Activated CD4-positive, alpha-beta T cell treated with anti-CD3 and anti-CD28 coated beads, Interleukin-2, amount 50 U/mL, for 16 hours (primary cell): ENCODE results near the gene ZNF217.
"Not testable (repeated sequence)": the region's sequence is repeated elsewhere in the genome, so short reads cannot be mapped to it uniquely, and the experiment has no call there.

Source experiments
- DNase-seq: peaks from one replicate; pipeline ENCODE4 v3.0.0-alpha.2; 2020

ZNF217 gene

DNA sequence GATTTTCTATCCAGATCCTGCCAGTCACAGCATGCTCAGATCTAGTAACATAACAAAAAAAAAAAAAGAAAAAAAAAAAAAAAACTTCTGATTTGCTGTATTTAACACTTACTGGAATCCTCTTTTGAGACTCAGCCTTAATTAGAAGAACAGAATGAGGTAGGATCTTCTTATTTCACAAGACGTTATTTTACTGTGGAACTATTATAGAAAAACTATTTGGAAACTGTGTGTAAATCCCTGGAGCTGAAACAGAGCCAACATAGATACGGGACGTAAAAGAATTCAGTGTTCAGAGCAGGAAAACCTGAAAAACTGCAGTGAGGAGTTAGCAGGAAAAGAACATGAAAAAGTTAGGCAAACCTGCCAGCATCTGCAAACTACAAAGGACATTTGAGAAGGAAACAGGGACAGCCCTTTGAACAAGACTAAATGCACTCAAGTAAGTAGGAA is 3.4 kb upstream of the ZNF217 start:
- no peak for DNase-seq

DNA sequence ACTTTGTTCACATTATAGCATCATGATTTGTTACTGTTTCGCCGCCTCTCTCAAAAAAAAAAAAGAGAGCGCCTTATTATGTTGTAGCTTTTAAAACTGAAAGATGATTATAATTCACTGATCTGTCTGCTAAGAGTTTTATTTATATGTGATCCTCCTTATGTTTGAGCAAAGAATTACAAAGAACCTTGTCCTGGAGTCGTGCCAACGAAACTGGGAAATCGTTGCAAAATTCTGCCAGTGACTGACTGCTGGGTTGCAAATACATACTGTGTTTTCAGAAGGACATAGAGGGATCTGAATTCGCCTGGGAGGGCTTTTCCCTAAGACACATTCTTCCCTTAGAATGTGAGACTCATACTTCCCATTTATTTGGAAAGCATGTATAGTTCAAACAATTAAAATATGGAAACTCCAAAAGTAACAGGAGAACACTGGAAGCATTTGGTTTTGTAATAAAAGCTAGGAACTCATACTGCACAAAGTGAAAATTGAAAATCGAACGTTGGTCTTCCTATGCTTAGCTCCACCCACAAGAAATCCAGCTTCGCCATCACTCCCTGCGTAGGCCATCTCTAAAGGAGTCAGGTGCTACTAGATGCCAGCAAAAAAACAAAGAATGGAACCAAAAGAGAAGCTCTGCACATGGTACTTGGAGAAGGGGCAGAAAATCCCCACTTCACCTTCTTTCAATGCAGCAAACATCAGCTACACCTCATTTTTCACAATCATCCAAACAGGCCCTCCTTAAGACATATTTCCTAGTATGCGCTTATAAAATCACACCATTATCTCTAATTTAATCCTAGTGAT is 2.8 kb upstream of the ZNF217 start:
- DNase-seq, result not testable (repeated sequence)

- DNase-seq, result not testable (repeated sequence)
Measured at GRCh38 chr20:53595742-53596141, 2.1 kb upstream of the ZNF217 start.

- DNase-seq, result no peak
Measured at GRCh38 chr20:53595018-53595378, 1.4 kb upstream of the ZNF217 start.

DNA sequence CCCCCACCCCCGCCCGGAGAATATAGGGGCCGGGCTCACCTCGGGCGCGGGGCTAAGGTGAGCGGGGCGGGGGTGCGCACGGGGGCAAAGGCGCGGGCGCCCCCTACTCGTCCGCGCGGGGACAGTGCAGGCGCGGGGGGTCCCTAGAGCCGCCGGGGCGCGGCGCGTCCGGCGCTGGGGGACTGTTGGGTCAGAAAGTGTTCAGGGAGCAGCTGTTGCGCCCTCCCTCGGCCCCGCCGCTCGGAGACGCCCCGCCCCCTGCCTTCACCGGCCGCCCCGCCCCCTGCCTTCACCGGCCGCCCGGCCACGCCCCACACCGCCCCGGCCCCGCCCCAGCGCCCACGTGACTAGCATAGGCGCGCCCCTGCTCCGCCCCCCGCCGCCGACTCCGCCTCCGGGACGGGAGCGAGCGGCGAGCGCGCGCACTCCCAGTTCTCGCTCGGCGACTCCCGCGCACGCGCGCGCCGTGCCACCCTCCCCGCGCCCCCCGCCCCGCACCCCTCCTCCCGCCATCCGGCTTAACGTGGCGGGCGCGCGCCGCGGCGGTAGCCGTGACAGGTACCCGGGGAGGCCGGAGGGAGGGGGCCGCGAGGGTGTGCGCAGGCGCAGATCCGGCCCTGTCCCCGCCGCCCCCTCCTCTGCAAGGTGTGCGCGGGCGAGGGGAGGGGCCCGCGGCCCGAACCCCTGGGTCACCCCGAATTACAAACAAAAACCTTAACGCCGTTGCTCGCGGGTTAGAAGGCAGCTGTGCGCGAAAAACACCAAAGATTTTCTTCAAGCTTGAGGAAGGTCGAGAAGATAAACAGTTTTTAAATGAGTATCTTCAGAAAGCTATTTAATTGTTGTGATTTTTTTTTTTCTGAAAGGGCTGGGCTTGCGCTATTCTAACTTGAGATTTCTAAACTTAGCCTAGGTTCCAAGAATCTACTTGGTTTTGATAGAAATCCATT is 704 bp upstream of the ZNF217 start:
- peak; percentile 97 for DNase-seq

GRCh38 chr20:53592992-53593465 is 610 bp downstream of the ZNF217 start:
- DNase-seq, result no peak

DNA sequence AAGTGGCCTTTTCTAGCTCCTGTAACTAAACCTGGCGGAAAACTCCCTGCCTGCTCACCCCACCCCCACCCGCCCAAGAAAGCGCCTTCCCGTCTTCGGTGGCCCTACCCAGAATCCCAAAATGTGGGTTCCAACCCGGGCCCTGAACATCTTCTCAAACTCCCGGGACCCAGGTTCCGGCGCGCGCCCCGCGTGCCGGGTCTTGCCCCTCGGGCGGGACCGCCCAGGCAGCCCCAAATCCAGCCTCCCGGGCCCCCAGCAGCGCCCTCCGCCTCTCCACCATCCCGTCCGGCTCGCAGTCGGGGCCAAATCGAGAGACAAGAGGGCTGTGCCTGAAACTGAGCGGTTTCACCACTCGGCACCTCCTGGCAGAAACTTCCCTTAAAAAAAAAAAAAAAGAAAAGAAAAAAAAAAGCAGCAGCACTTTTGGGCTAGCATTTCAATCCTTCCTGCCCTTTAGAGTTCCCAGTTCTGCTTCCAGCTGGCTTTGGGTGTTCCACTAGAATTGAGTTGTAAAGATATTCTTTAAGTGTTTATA is 1.1 kb downstream of the ZNF217 start:
- DNase-seq, result peak; percentile 77

DNA sequence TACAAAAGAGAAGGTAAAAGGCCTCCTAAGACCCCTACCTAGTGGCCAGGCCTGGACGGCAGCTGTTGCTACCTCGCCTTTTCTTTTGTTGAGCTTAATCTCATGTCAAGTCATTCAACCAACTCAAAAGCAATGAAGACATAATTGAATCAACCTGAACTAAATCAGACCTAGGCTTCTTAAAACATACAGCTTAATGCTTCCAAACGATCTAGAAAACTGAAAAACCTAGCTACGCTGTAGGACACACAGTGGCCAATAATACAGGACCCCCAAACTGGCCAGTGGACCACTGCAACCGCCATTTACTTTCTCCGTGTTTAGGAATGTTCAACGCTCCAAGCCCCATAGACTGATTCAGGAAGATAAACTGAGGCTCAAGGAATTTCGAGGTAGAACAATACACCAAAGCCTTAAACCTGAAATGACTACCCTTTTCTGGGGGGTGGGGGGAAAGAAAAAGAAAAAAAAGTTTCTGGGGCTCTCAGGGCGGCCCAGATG is 1.6 kb downstream of the ZNF217 start:
- DNase-seq, result peak; percentile 37

DNA sequence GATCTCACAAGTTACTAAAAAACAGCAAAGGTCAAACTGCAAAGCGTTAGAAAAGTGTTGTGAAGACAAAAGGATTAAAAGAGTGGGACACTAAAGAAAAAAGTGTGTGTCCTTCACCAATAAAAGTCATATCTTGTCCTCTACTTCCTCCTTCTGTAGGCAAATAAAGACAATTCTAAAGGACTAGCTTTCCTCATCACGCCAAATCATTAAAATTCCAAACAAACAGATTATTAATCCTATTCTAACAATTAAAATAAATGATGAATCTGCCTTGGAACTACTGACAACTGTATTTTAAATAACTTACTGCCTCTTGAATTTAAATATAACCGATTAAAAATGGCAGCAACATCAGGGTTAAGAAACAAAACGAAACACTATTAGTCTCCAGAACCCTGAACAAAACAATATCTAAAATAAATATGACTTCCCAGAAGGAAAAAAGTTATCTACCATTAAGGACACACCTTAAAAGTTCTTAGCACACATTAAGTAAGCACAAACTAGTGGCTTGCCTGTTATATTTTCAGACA is 2.4 kb downstream of the ZNF217 start:
- DNase-seq, result not testable (repeated sequence)

GRCh38 chr20:53590608-53591007 is 3.0 kb downstream of the ZNF217 start:
- not testable (repeated sequence) for DNase-seq

- DNase-seq, result not testable (repeated sequence)
Measured at GRCh38 chr20:53590122-53590521, 3.5 kb downstream of the ZNF217 start.

GRCh38 chr20:53589321-53590065 is 4.1 kb downstream of the ZNF217 start:
- peak; percentile 46 for DNase-seq

- DNase-seq, result not testable (repeated sequence)
Measured at GRCh38 chr20:53587157-53587703, 6.4 kb downstream of the ZNF217 start.

GRCh38 chr20:53586640-53587039 is 7.0 kb downstream of the ZNF217 start:
- no peak for DNase-seq

DNA sequence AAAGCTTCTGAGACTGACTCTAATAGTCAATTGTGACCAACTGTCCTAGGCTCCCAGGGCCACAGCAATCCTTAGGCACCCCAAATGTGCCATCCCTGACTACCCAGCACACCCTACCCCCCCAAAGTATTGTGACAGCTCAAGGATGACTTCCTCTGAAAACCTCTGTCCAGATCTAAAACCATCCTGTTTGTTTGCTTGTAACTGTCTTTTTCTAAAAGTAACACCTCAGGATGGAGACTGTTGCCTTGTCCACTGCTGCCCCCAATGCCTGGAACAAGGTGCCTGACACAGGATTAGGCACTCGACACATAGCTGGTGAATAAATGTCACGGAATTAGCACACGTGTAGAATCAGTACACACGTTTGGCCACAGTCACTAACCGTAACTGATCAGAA is 7.7 kb downstream of the ZNF217 start:
- DNase-seq, result not testable (repeated sequence)

GRCh38 chr20:53585004-53585569 is 8.6 kb downstream of the ZNF217 start:
- peak; percentile 57 for DNase-seq

DNA sequence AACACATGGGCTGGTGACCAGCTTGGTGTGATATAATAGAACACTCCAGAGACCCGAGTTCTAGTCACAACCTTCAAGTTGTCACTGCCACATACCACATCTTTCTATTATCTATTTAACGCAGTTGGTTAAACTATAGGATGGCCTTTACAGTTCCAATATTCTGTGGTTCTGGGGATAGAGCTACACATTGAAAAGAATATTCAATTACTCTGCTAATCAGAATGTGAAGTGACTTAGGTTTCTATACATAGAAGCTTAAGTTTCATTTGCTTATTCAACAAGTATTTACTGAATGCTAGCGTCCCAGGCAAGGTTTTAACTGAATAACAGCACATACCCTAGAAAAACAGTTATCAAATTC is 9.1 kb downstream of the ZNF217 start:
- not testable (repeated sequence) for DNase-seq

GRCh38 chr20:53583660-53584549 is 9.7 kb downstream of the ZNF217 start:
- not testable (repeated sequence) for DNase-seq

DNA sequence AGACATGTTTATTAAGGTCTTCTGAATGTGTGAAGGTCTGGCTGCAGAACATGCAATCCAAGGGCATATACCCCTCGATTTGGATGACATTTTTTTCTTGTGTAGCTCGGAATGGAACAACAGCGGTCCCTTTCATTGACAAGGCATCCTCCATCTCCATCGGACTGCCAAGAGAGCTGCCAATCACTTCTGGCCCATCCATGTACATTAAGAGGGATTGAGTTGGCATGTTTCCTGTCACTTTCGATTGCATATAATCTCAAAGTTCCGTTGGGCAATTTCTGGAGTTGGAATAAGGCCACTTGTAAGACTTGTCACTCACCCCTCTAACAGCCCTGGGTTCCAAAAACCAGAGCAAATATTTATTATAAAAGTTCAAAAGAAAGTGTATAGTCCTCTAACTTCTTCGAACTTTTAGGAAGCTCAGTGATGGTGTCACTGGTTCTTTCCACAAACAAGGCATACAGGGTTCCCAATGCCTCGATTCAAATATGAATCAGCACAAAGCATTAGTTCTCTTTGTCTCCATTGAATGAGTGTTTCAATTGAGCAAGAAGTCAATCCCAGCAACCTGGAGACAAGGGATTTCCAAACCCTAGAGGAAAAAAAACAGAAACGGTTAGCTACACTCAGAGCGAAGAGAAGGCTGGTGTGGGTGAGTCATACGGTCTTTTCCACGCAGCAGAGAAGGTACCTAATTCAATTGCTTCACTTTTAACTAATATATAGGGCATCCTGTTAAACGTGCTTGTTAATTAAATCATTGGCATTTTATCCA is 10.9 kb downstream of the ZNF217 start:
- peak; percentile 79 for DNase-seq

GRCh38 chr20:53582251-53582570 is 11.4 kb downstream of the ZNF217 start:
- no peak for DNase-seq
